ENCODE results near the gene CHD3. TPM values are rescaled to one million over a fixed set of nuclear protein-coding genes. Genes with fewer than 3 reads are reported as not detected.
"Not testable (repeated sequence)": the region's sequence is repeated elsewhere in the genome, so short reads cannot be mapped to it uniquely, and the experiment has no call there.

Gene CHD3
- total and polyA plus RNA-seq, 5 donors from 2014 or later = 5.0 to 273 (median 7.3) TPM

- not testable (repeated sequence) for H3K4me3 Mint-ChIP-seq
These were observed 24.2 kb upstream of the CHD3 start for GRCh38 chr17:7864384-7864783.

DNA sequence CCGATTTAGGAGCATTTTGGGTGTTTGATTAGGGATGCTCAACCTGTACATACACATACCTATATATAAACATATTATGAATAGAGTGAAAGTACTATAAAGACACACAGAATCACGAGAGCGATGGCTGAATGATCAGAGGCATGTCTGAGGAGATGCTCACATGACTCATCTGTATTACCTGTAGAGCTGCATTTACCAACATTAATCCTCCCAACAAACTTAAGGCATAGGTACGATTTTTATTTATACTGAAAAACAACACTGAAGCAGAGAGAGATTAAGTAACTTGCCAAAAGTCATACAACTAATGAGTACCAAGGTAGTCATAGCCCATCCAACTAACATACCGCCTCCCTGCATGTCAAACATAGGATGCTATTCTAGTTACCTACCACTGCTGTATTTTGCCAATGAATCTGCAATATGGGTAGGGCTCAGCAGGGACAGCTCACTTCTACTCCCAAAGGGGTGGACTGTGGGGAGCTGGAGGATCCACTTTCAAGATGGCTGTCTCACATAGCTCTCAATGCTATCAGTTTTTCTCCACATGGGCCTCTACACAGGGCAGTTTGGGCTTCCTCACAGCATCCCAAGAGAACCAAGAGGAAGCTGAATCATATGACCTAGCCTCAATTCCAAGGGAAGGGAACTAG, 23.5 kb upstream of the CHD3 start:
- peak overlapping the region in 1 of 3 donors; percentile 42 for H3K27ac Mint-ChIP-seq
- ATAC-seq (ENCODE audit: low read depth in 2 of 2) (no peak), DNase-seq (no peak)
- H3K9me3 Mint-ChIP-seq = no peaks in the 10 kb centered on the region
- Histone ChIP-seq H3K27ac (ENCODE audit: insufficient read depth, low read length, poor library complexity, severe bottlenecking) (no peak overlapping the region), H3K36me3 (ENCODE audit: control insufficient read depth, insufficient read depth, low read length) (no peaks in the 10 kb centered on the region), H3K27me3 (ENCODE audit: control insufficient read depth, insufficient read depth, low read length) (no peaks in the 10 kb centered on the region), H3K4me1 (ENCODE audit: control insufficient read depth, insufficient read depth, low read length, poor library complexity, severe bottlenecking) (peaks cover 16% of the 10 kb centered on the region), H3K9me3 (ENCODE audit: control insufficient read depth in 2 of 2, low read length in 2 of 2) (no peaks in the 10 kb centered on the region), H3K4me3 (ENCODE audit: low read depth, low read length) (no peak overlapping the region)
- peaks cover 19% of the 10 kb centered on the region for H3K36me3 Mint-ChIP-seq
- H3K4me1 Mint-ChIP-seq = peaks cover 13 to 39% (median 22%) of the 10 kb centered on the region in 4 donors
- no peak overlapping the region for H3K4me3 Mint-ChIP-seq
- H3K27me3 Mint-ChIP-seq = no peaks in the 10 kb centered on the region

More at GRCh38 chr17:7864384-7864783, 24.2 kb upstream of the CHD3 start:
- not testable (repeated sequence) for H3K27ac Mint-ChIP-seq; H3K9me3 Mint-ChIP-seq; H3K4me3 ChIP-seq (ENCODE audit: low read depth, low read length); ATAC-seq (ENCODE audit: low read depth in 2 of 2); DNase-seq; H3K27me3 ChIP-seq (ENCODE audit: control insufficient read depth, insufficient read depth, low read length); H3K27ac ChIP-seq (ENCODE audit: insufficient read depth, low read length, poor library complexity, severe bottlenecking); H3K27me3 Mint-ChIP-seq; H3K9me3 ChIP-seq (ENCODE audit: control insufficient read depth in 2 of 2, low read length in 2 of 2); H3K36me3 ChIP-seq (ENCODE audit: control insufficient read depth, insufficient read depth, low read length)
- H3K4me1 Mint-ChIP-seq = peaks cover 13 to 37% (median 24%) of the 10 kb centered on the region in 4 donors
- peaks cover 19% of the 10 kb centered on the region for H3K36me3 Mint-ChIP-seq
- H3K4me1 ChIP-seq (ENCODE audit: control insufficient read depth, insufficient read depth, low read length, poor library complexity, severe bottlenecking) = peaks cover 16% of the 10 kb centered on the region

- peak overlapping the region; percentile 17 for H3K4me3 ChIP-seq (ENCODE audit: low read depth, low read length)
- H3K27me3 ChIP-seq (ENCODE audit: control insufficient read depth, insufficient read depth, low read length) = no peaks in the 10 kb centered on the region
- Mint-ChIP-seq H3K4me1 (peaks cover 14 to 37% (median 18%) of the 10 kb centered on the region in 4 donors), H3K9me3 (no peaks in the 10 kb centered on the region), H3K27ac (peak overlapping the region; percentile 45 to 85 (median 81)), H3K36me3 (peaks cover 19% of the 10 kb centered on the region), H3K27me3 (no peaks in the 10 kb centered on the region), H3K4me3 (peak overlapping the region; percentile 36 to 74 (median 56))
- DNase-seq (peak in 1 of 3 donors; percentile 44), ATAC-seq (ENCODE audit: low read depth in 2 of 2) (peak; percentile 58 to 71)
- H3K9me3 ChIP-seq (ENCODE audit: control insufficient read depth in 2 of 2, low read length in 2 of 2) = no peaks in the 10 kb centered on the region
- no peaks in the 10 kb centered on the region for H3K36me3 ChIP-seq (ENCODE audit: control insufficient read depth, insufficient read depth, low read length)
- no peak overlapping the region for H3K27ac ChIP-seq (ENCODE audit: insufficient read depth, low read length, poor library complexity, severe bottlenecking)
- H3K4me1 ChIP-seq (ENCODE audit: control insufficient read depth, insufficient read depth, low read length, poor library complexity, severe bottlenecking) = peaks cover 16% of the 10 kb centered on the region
These were observed 20.7 kb upstream of the CHD3 start for GRCh38 chr17:7867881-7868329.

GRCh38 chr17:7873051-7873450, 15.5 kb upstream of the CHD3 start:
- peaks cover 6% of the 10 kb centered on the region for H3K36me3 ChIP-seq (ENCODE audit: control insufficient read depth, insufficient read depth, low read length)
- no peak overlapping the region for H3K4me3 ChIP-seq (ENCODE audit: low read depth, low read length)
- no peak overlapping the region for H3K27ac ChIP-seq (ENCODE audit: insufficient read depth, low read length, poor library complexity, severe bottlenecking)
- no peak for DNase-seq
- Mint-ChIP-seq H3K36me3 (peaks cover 7% of the 10 kb centered on the region), H3K4me1 (peaks cover 18 to 34% (median 27%) of the 10 kb centered on the region in 4 donors), H3K27me3 (no peaks in the 10 kb centered on the region), H3K9me3 (no peaks in the 10 kb centered on the region), H3K4me3 (no peak overlapping the region), H3K27ac (peak overlapping the region in 1 of 3 donors; percentile 40)
- peaks cover 9% of the 10 kb centered on the region for H3K4me1 ChIP-seq (ENCODE audit: control insufficient read depth, insufficient read depth, low read length, poor library complexity, severe bottlenecking)
- H3K27me3 ChIP-seq (ENCODE audit: control insufficient read depth, insufficient read depth, low read length) = no peaks in the 10 kb centered on the region
- no peak for ATAC-seq (ENCODE audit: low read depth in 2 of 2)
- H3K9me3 ChIP-seq (ENCODE audit: control insufficient read depth in 2 of 2, low read length in 2 of 2) = no peaks in the 10 kb centered on the region

- H3K4me3 ChIP-seq (ENCODE audit: low read depth, low read length) = no peak overlapping the region
- H3K27ac ChIP-seq (ENCODE audit: insufficient read depth, low read length, poor library complexity, severe bottlenecking) = no peak overlapping the region
- Mint-ChIP-seq H3K9me3 (no peaks in the 10 kb centered on the region), H3K27me3 (no peaks in the 10 kb centered on the region), H3K4me1 (peaks cover 13 to 27% (median 19%) of the 10 kb centered on the region in 4 donors), H3K36me3 (peaks cover 7% of the 10 kb centered on the region), H3K27ac (peak overlapping the region in 2 of 3 donors; percentile 7 to 53), H3K4me3 (peak overlapping the region in 1 of 4 donors; percentile 86)
- peaks cover 20% of the 10 kb centered on the region for H3K36me3 ChIP-seq (ENCODE audit: control insufficient read depth, insufficient read depth, low read length)
- H3K9me3 ChIP-seq (ENCODE audit: control insufficient read depth in 2 of 2, low read length in 2 of 2) = no peaks in the 10 kb centered on the region
- no peaks in the 10 kb centered on the region for H3K27me3 ChIP-seq (ENCODE audit: control insufficient read depth, insufficient read depth, low read length)
- H3K4me1 ChIP-seq (ENCODE audit: control insufficient read depth, insufficient read depth, low read length, poor library complexity, severe bottlenecking) = peaks cover 9% of the 10 kb centered on the region
- no peak for DNase-seq
- ATAC-seq (ENCODE audit: low read depth in 2 of 2) = no peak
These were observed 12.7 kb upstream of the CHD3 start for GRCh38 chr17:7875804-7876370.

DNA sequence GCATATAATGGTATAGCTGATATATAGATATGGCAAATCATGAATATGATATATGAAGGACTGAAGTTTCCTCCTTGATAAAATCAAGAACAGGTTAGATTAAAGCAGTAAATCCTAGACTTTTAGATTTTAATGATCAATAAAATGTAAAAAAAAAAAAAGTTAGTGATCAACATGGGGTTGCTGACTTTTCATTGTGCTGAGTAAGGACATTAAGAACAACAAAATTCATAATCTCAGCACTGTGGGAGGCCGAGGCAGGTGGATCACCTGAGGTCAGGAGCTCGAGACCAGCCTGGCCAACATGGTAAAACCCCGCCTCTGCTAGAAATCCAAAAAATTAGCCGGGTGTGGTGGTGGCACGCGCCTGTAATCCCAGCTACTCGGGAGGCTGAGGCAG, 10.4 kb upstream of the CHD3 start:
- no peak overlapping the region for H3K4me3 Mint-ChIP-seq
- H3K27me3 Mint-ChIP-seq = no peaks in the 10 kb centered on the region
- Histone ChIP-seq H3K4me3 (ENCODE audit: low read depth, low read length) (no peak overlapping the region), H3K36me3 (ENCODE audit: control insufficient read depth, insufficient read depth, low read length) (peaks cover 20% of the 10 kb centered on the region), H3K4me1 (ENCODE audit: control insufficient read depth, insufficient read depth, low read length, poor library complexity, severe bottlenecking) (peaks cover 33% of the 10 kb centered on the region), H3K9me3 (ENCODE audit: control insufficient read depth in 2 of 2, low read length in 2 of 2) (no peaks in the 10 kb centered on the region), H3K27me3 (ENCODE audit: control insufficient read depth, insufficient read depth, low read length) (no peaks in the 10 kb centered on the region), H3K27ac (ENCODE audit: insufficient read depth, low read length, poor library complexity, severe bottlenecking) (no peak overlapping the region)
- ATAC-seq (ENCODE audit: low read depth in 2 of 2) (no peak), DNase-seq (no peak)
- H3K27ac Mint-ChIP-seq = no peak overlapping the region
- peaks cover 7% of the 10 kb centered on the region for H3K36me3 Mint-ChIP-seq
- H3K4me1 Mint-ChIP-seq = peaks cover 11 to 21% (median 15%) of the 10 kb centered on the region in 4 donors
- no peaks in the 10 kb centered on the region for H3K9me3 Mint-ChIP-seq

DNA sequence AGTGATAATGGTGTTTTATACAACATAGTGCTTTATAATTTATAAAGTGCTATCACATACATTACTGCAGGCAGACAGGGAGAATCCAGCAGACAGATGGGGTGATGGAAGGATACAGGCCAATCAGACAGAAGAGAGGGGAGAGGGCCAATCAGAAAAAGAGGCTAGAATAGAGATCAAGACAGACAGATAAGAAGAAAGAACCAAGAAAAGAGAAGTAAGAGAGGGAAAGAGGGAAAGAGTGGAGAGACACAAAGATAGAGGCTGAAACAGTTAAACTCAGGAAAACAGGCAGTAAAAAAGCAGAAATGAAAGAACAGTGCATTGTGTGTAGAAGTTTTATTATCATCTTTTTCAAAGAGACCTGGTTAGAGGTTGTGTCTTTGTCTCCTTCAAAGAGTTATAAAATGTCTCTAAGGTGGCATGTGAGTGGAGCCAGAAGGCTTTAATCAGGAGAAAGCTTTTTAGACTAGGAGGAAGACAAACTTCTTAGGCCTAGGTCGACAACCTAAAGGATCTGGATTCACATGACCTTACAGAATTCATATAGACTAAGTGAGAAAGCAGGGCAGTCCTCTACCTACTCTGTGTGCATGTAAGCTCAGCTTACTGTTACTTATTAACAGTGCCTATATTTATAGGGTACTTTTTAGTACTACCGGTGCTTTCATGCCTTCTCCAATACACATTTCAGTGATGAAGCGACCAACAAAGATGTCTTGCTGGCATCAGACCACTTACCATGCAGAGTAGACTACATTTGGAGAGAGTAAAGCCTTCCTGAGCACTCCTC, 8.3 kb upstream of the CHD3 start:
- Histone ChIP-seq H3K4me1 (ENCODE audit: control insufficient read depth, insufficient read depth, low read length, poor library complexity, severe bottlenecking) (peaks cover 41% of the 10 kb centered on the region), H3K27ac (ENCODE audit: insufficient read depth, low read length, poor library complexity, severe bottlenecking) (peak overlapping the region; percentile 24), H3K9me3 (ENCODE audit: control insufficient read depth in 2 of 2, low read length in 2 of 2) (no peaks in the 10 kb centered on the region), H3K4me3 (ENCODE audit: low read depth, low read length) (peak overlapping the region; percentile 44), H3K36me3 (ENCODE audit: control insufficient read depth, insufficient read depth, low read length) (peaks cover 18% of the 10 kb centered on the region), H3K27me3 (ENCODE audit: control insufficient read depth, insufficient read depth, low read length) (no peaks in the 10 kb centered on the region)
- Mint-ChIP-seq H3K27me3 (no peaks in the 10 kb centered on the region), H3K36me3 (peaks cover 4% of the 10 kb centered on the region), H3K4me1 (peaks cover 11 to 13% (median 12%) of the 10 kb centered on the region in 4 donors), H3K27ac (no peak overlapping the region), H3K4me3 (no peak overlapping the region), H3K9me3 (no peaks in the 10 kb centered on the region)
- DNase-seq (no peak), ATAC-seq (ENCODE audit: low read depth in 2 of 2) (no peak)

All from CD4-positive, CD25-positive, alpha-beta regulatory T cell (primary cell).